Measurements from ENCODE around the gene OGDH.

DNA sequence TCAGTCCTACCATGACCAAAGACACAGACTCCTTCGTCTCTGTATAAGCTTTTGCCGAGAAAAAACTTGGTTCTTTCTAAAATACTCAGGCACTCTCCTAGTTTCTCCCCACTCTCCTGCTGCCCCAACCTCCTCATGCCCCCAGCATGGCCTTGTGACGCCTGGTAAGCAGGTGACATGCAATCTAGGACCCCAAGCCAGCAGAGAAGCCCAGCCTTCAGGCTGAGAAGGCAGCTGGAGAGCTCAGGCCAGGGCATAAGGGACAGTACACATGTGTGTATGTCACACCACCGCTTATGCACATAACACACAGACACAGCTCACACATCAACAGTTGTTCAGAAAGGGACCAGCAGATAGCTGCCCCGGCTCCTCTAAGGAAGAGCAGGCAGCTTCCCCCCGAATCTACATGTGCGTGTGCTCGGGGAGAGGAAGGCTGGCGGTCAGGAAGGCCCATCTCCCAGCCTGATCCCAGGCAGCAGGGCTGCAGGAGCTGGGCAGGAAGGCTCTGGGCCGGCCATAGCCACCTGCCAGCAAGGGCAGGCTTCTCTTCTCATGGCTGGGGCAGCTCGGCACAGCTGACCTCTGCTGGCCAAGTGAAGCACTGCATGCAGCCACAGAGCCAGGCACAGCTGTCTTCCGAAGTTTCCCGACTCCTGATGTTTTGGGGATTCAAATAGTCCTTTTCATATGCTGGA is 41.2 kb upstream of the OGDH start:
- TF ChIP-seq, protein P1, sequence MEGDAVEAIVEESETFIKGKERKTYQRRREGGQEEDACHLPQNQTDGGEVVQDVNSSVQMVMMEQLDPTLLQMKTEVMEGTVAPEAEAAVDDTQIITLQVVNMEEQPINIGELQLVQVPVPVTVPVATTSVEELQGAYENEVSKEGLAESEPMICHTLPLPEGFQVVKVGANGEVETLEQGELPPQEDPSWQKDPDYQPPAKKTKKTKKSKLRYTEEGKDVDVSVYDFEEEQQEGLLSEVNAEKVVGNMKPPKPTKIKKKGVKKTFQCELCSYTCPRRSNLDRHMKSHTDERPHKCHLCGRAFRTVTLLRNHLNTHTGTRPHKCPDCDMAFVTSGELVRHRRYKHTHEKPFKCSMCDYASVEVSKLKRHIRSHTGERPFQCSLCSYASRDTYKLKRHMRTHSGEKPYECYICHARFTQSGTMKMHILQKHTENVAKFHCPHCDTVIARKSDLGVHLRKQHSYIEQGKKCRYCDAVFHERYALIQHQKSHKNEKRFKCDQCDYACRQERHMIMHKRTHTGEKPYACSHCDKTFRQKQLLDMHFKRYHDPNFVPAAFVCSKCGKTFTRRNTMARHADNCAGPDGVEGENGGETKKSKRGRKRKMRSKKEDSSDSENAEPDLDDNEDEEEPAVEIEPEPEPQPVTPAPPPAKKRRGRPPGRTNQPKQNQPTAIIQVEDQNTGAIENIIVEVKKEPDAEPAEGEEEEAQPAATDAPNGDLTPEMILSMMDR (IDR thresholded peaks at IDR 0.05), result peak; percentile 83 to 90 (median 84)
- no peak for TF ChIP-seq POLR2A (IDR thresholded peaks at IDR 0.05)
